Measurements from ENCODE around the gene CREB1. TPM values are rescaled to one million over a fixed set of nuclear protein-coding genes. Genes with fewer than 3 reads are reported as not detected.
A peak's percentile ranks its signal among the peaks of the same experiment; 100 is the strongest.

CREB1 gene
- total and polyA plus RNA-seq, 3 donors from 2014 or later = 71.3 to 132 (median 96.5) TPM

DNA sequence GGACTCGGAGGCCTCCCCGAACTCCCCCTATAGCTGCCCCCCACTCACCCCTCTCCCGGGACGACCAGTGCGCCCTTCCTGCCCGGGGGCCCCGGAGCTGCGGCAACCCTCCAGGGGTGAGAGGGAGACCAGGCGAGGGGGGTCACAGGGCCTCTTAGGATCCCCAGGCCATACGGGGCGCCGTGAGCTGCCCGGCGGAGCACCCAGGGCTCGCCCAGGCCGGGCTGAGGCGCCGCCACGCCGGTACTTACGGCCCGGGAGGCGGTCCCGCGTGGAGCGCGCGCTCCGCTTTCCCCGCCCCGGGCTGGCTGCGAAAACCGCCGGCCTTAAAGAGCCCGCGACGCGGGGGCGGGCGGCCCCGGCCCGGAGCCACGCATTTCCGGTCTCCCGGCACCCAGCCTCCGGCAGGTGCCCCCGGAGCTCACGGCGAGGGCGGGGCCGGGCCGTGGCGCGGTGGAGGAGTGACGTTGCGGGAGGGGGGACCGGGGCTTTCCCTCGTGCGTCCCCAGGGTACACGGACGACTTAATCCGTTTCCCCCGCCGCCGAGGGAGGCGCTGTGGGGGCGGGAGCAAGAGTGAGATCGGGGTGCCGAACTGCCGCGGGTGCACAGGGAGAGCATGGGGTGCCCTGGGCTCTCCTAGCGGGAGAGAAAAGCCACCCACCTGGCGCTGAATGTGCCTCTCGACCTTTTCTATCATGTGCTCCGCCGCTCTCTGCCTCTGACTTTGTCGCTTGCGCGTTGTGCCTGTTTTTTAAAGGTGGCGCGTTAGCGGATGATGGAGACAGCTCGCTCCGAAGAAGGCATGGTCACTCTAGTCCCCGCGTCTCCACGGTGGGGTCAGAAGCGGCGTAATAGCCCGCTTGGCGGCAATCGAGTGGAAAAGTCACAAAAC, 95.5 kb downstream of the CREB1 start, which contains the start of gene METTL21A:
Gene METTL21A, minus strand, starts transcription at position 381 of the 894 bp plus-strand sequence. CDS start 1,019 bp downstream, outside the sequence.
- intact Hi-C loops (cut with DNase I; ENCODE audit: low total_unique reads) = loop anchor here (5.0 kb wide), 1 partner anchor 87 kb away; the partner anchor contains the start of gene CCNYL1
- Histone ChIP-seq H3K9me3 (no peaks in the 10 kb centered on the region), H3K4me1 (peaks cover 16% of the 10 kb centered on the region), H3K27ac (peak within 1 kb of the TSS; percentile 87 to 91), H3K27me3 (no peaks in the 10 kb centered on the region), H3K36me3 (ENCODE audit: low read depth, missing control alignments) (no peaks in the 10 kb centered on the region), H3K4me3 (peak within 1 kb of the TSS; percentile 83 to 92)
- TF ChIP-seq, protein P1, sequence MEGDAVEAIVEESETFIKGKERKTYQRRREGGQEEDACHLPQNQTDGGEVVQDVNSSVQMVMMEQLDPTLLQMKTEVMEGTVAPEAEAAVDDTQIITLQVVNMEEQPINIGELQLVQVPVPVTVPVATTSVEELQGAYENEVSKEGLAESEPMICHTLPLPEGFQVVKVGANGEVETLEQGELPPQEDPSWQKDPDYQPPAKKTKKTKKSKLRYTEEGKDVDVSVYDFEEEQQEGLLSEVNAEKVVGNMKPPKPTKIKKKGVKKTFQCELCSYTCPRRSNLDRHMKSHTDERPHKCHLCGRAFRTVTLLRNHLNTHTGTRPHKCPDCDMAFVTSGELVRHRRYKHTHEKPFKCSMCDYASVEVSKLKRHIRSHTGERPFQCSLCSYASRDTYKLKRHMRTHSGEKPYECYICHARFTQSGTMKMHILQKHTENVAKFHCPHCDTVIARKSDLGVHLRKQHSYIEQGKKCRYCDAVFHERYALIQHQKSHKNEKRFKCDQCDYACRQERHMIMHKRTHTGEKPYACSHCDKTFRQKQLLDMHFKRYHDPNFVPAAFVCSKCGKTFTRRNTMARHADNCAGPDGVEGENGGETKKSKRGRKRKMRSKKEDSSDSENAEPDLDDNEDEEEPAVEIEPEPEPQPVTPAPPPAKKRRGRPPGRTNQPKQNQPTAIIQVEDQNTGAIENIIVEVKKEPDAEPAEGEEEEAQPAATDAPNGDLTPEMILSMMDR (IDR thresholded peaks at IDR 0.05) = peak in 2 of 3 experiments; percentile 3 to 33
- no peak for TF ChIP-seq POLR2A (IDR thresholded peaks at IDR 0.05)
- WGBS, 2 donors = 0% methylated on average over 89 of the region's 92 CpGs; no CpG with 5 or more reads in 1 of the 2 donors
- peak; percentile 89 for DNase-seq

DNA sequence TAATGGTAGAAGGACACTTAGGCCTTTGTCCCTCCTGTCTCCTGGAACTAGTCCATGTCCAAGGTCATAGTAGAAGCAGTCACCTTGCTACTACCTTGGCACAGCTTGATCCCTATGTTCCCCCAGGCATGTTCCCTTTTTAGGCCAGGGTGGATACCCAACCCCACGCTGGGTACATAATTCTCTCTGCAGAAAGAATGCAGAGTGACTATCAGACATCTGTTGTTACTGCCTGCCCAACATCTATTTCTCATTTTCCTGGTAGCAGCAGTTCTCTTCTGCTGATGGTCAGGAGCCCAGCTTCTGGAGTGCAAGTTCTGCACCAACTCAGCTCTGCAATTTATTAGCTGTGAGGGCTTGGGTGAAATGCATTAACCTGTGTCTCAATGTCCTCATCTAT, 99.8 kb downstream of the CREB1 start:
- H3K36me3 ChIP-seq (ENCODE audit: low read depth, missing control alignments) = no peaks in the 10 kb centered on the region
- WGBS, 2 donors = 58 to 88% methylated on average over 1 of the region's 1 CpG
- no peak for DNase-seq
- no peaks in the 10 kb centered on the region for H3K9me3 ChIP-seq
- TF ChIP-seq, protein P1 (IDR thresholded peaks at IDR 0.05) = no peak
- no peak for TF ChIP-seq POLR2A (IDR thresholded peaks at IDR 0.05)
- H3K27me3 ChIP-seq = no peaks in the 10 kb centered on the region
- H3K27ac ChIP-seq = no peak overlapping the region
- no peak overlapping the region for H3K4me3 ChIP-seq
- peaks cover 8% of the 10 kb centered on the region for H3K4me1 ChIP-seq
- intact Hi-C loops (cut with DNase I; ENCODE audit: low total_unique reads) = loop anchor here (5.0 kb wide), 1 partner anchor 83 kb away; the partner anchor contains the start of gene CCNYL1

DNA sequence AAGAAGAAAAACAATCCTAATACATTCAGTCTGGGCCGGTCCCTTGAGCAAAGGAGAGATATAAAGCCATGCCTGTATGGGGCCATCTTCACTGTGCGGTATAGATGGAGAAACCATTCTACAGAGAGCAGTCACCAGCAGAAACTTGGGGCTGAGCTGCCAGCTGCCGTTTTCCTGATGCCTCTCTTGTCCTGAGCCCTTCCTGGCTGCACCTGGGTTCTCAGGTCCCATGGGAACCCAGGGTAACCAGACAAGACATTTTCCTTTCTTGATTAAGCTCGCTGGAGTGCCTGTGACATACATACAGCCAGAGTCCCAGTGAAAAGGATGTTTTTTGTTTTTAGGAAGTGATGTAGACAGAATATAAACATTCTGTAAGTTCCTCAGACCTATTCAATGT, 100.7 kb downstream of the CREB1 start:
- H3K9me3 ChIP-seq = no peaks in the 10 kb centered on the region
- no peak for DNase-seq
- TF ChIP-seq POLR2A (IDR thresholded peaks at IDR 0.05) = no peak
- TF ChIP-seq, protein P1 (IDR thresholded peaks at IDR 0.05) = no peak
- H3K4me3 ChIP-seq = no peak overlapping the region
- no peaks in the 10 kb centered on the region for H3K36me3 ChIP-seq (ENCODE audit: low read depth, missing control alignments)
- H3K4me1 ChIP-seq = peaks cover 8% of the 10 kb centered on the region
- 73 to 74% methylated on average over 4 of the region's 4 CpGs for WGBS, 2 donors
- no peaks in the 10 kb centered on the region for H3K27me3 ChIP-seq
- intact Hi-C loops (cut with DNase I; ENCODE audit: low total_unique reads) = no loop called here
- H3K27ac ChIP-seq = no peak overlapping the region

DNA sequence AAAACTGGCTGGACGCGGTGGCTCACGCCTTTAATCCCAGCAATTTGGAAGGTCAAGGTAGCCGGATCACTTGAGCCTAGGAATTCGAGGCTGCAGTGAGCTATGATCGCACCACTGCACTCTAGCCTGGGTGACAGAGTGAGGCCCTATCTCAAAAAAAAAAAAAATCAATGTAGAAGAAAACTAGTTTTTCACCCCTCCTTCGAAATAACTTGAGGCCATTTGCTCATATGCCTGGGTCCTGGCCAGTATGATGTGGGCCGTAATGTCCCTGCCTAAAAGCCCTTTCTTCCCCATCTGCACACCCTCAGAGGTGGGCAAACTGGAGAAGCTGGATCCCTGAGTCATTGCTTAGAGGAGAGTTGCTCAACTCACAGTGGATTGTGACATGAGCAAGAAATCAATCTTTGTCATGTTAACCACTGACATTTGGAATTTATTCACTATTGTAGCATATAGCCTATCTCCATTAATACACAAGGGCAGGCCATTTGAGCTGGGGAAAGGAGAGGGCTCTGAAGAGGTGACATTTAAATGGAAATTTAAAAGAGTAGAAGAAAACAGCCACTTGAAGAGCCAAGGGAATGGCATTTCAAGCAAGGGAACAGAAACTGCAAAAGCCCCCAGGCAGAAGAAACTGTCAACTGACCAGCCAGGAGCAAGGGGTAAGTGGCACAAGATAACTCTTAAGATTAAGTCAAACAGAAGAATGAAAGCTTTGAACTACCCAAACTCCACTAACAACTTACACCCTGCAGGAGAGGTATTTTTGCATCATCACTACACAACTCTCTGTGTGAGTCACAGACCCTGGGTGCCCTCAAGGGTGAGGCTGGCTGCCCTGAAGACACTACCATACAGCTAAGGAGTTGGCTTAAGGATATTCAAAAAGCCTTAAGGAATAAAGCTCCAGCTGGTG, 103.1 kb downstream of the CREB1 start:
- TF ChIP-seq POLR2A (IDR thresholded peaks at IDR 0.05) = no peak
- TF ChIP-seq, protein P1 (IDR thresholded peaks at IDR 0.05) = no peak
- H3K4me3 ChIP-seq = no peak overlapping the region
- WGBS, 2 donors = 76 to 83% methylated on average over 8 of the region's 8 CpGs
- no peaks in the 10 kb centered on the region for H3K27me3 ChIP-seq
- H3K27ac ChIP-seq = no peak overlapping the region
- no peak for DNase-seq
- H3K4me1 ChIP-seq = no peaks in the 10 kb centered on the region
- intact Hi-C loops (cut with DNase I; ENCODE audit: low total_unique reads) = no loop called here
- no peaks in the 10 kb centered on the region for H3K36me3 ChIP-seq (ENCODE audit: low read depth, missing control alignments)
- H3K9me3 ChIP-seq = no peaks in the 10 kb centered on the region
